Neural progenitor cell (in vitro differentiated cells): Measurements from ENCODE around the gene CAPN2. TPM values are rescaled to one million over a fixed set of nuclear protein-coding genes. Genes with fewer than 3 reads are reported as not detected.
"Not testable (repeated sequence)": the region's sequence is repeated elsewhere in the genome, so short reads cannot be mapped to it uniquely, and the experiment has no call there.

Source experiments
- DNase-seq: peaks from one replicate; pipeline ENCODE4 v3.0.0-alpha.2; 2016; ENCODE audit warnings: low spot score
- H2AFZ ChIP-seq: fragments of 200-600 bp; sonication (generic); replicated peaks from 2 replicates; pipeline ENCODE4 v1.6.1; 2016; ENCODE audit warnings: antibody characterized with exemption
- H3F3A ChIP-seq: fragments of 200-600 bp; sonication (generic); 2 replicates; pipeline ENCODE4 v1.6.1; 2016; ENCODE audit warnings: antibody characterized with exemption, low read depth
- H3K27ac ChIP-seq: fragments of 200-600 bp; sonication (generic); 2 replicates; pipeline ENCODE4 v1.5.1; 2016; ENCODE audit warnings: mild to moderate bottlenecking
- H3K27me3 ChIP-seq: fragments of 200-600 bp; sonication (generic); 2 replicates; pipeline ENCODE4 v1.6.1; 2016; ENCODE audit warnings: mild to moderate bottlenecking, moderate library complexity
- H3K36me3 ChIP-seq: fragments of 200-600 bp; sonication (generic); 2 replicates; pipeline ENCODE4 v1.5.1; 2016
- H3K4me1 ChIP-seq: fragments of 200-600 bp; sonication (generic); 2 replicates; pipeline ENCODE4 v1.6.1; 2016; ENCODE audit warnings: mixed run types
- H3K4me2 ChIP-seq: fragments of 200-600 bp; sonication (generic); 2 replicates; pipeline ENCODE4 v1.6.1; 2016
- H3K4me3 ChIP-seq: fragments of 200-600 bp; sonication (generic); 2 replicates; pipeline ENCODE4 v1.5.1; 2016
- H3K79me2 ChIP-seq: fragments of 200-600 bp; sonication (generic); 2 replicates; pipeline ENCODE4 v1.6.1; 2016; ENCODE audit warnings: low read depth
- H3K9ac ChIP-seq: fragments of 200-600 bp; sonication (generic); 2 replicates; pipeline ENCODE4 v1.6.1; 2016
- H3K9me3 ChIP-seq: fragments of 200-600 bp; sonication (generic); 2 replicates; pipeline ENCODE4 v1.5.1; 2016; ENCODE audit warnings: low read depth
- H4K20me1 ChIP-seq: fragments of 200-600 bp; sonication (generic); 2 replicates; pipeline ENCODE4 v1.6.1; 2016; ENCODE audit warnings: low read depth
- H3K27ac Mint-ChIP-seq: 3 replicates; pipeline ENCODE4 v1.8.0; 2021; ENCODE audit warnings: mixed read lengths
- H3K27me3 Mint-ChIP-seq: 2 replicates; pipeline ENCODE4 v1.8.0; 2022; ENCODE audit warnings: low read depth, mild to moderate bottlenecking, inconsistent platforms, moderate library complexity, mixed read lengths; ENCODE audit not compliant: insufficient read depth
- H3K36me3 Mint-ChIP-seq: 3 replicates; pipeline ENCODE4 v1.8.0; 2021; ENCODE audit warnings: mixed read lengths
- H3K4me1 Mint-ChIP-seq: 3 replicates; pipeline ENCODE4 v1.8.0; 2021; ENCODE audit warnings: mixed read lengths
- H3K4me3 Mint-ChIP-seq: 3 replicates; pipeline ENCODE4 v1.8.0; 2021; ENCODE audit warnings: mild to moderate bottlenecking, moderate library complexity, mixed read lengths
- H3K9me3 Mint-ChIP-seq: 3 replicates; pipeline ENCODE4 v1.8.0; 2020; ENCODE audit warnings: mixed read lengths
- CTCF ChIP-seq: fragments of 200-600 bp; sonication (generic); IDR thresholded peaks from 2 replicates; pipeline ENCODE4 v1.5.1; 2017; ENCODE audit warnings: antibody characterized with exemption, mild to moderate bottlenecking
- EZH2 ChIP-seq: fragments of 200-600 bp; sonication (generic); IDR thresholded peaks from 2 replicates; pipeline ENCODE4 v1.6.1; 2017; ENCODE audit warnings: antibody characterized with exemption, mild to moderate bottlenecking, moderate library complexity
- EZH2phosphoT487 ChIP-seq: fragments of 200-600 bp; sonication (generic); IDR thresholded peaks from 2 replicates; pipeline ENCODE4 v1.6.1; 2017; ENCODE audit warnings: antibody characterized with exemption
- total RNA-seq: library from RNA; depleted of rRNA; stranded (reverse); fragments of >200 nt; gene quantifications from 2 replicates; pipeline ENCODE4 v1.2.3, GENCODE V29; 2015; ENCODE audit warnings: low replicate concordance

CAPN2 gene
- total RNA-seq, 1 donor from 2014 or later = 61.7 TPM

DNA sequence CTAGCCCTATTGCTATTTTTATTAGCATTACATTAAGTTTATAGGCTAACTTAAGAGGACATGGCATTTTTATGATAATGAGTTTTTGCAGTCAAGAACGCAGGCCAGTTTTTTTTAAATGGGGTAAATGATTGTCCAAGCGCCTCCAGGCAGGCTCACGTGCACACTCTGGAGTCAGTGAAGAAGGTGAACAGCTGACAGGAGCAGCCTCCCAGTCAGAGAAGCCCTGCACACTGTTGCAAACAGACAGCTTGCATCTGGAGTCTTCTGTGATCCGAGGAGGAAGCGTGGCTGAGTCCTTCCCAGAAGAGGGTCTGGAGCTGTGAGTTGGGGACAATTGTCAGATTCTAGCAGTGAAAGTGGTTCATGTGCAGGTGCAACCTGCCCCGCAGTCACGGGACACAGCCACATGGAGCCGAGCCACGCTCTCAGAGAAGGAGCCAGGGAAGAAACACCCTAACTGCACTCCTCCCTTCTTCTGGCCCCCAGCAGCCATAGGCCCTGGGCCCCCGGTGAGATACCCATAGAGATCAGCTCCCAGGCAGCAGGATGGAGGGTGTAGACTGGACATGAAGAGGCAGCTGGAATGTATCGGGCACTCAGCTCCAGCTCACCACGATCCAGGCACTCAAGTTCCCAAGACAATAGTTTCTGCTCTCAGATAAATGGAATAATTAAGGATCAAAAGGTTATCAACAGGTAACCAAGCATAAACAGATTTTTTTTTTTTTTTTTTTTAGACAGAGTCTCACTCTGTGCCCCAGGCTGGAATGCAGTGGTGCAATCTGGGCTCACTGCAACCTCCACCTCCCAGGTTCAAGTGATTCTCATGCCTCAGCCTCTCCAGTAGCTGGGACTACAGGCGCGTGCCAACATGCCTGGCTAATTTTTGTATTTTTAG is 26.4 kb downstream of the CAPN2 start:
- H3K9me3 Mint-ChIP-seq = no peaks in the 10 kb centered on the region

GRCh38 chr1:223739366-223740037 is 27.2 kb downstream of the CAPN2 start:
- Histone ChIP-seq H4K20me1 (no peaks in the 10 kb centered on the region), H3K79me2 (no peaks in the 10 kb centered on the region), H3K9me3 (no peaks in the 10 kb centered on the region), H3K9ac (no peak overlapping the region), H3F3A (no peaks in the 10 kb centered on the region), H3K27me3 (no peaks in the 10 kb centered on the region), H3K4me3 (no peak overlapping the region), H3K4me1 (no peaks in the 10 kb centered on the region), H3K27ac (no peak overlapping the region), H2AFZ (no peak overlapping the region), H3K4me2 (no peak overlapping the region), H3K36me3 (no peaks in the 10 kb centered on the region)
- Mint-ChIP-seq H3K4me1 (no peaks in the 10 kb centered on the region), H3K36me3 (peaks cover 8% of the 10 kb centered on the region), H3K9me3 (no peaks in the 10 kb centered on the region), H3K4me3 (no peak overlapping the region), H3K27me3 (no peaks in the 10 kb centered on the region), H3K27ac (no peak overlapping the region)
- TF ChIP-seq CTCF (no peak), EZH2phosphoT487 (no peak), EZH2 (no peak)
- DNase-seq = no peak

More for the DNA sequence above, 26.4 kb downstream of the CAPN2 start:
- peaks cover 3% of the 10 kb centered on the region for H3K27me3 Mint-ChIP-seq
- no peaks in the 10 kb centered on the region for H3K79me2 ChIP-seq
- H3K9me3 ChIP-seq = no peaks in the 10 kb centered on the region
- peaks cover 4% of the 10 kb centered on the region for H3K4me1 ChIP-seq
- no peak for TF ChIP-seq EZH2
- no peak for TF ChIP-seq CTCF
- no peak for TF ChIP-seq EZH2phosphoT487
- H3K27me3 ChIP-seq = no peaks in the 10 kb centered on the region
- DNase-seq = no peak
- no peak overlapping the region for H3K4me3 Mint-ChIP-seq
- no peak overlapping the region for H3K27ac Mint-ChIP-seq
- H3K36me3 Mint-ChIP-seq = peaks cover 7% of the 10 kb centered on the region
- H2AFZ ChIP-seq = no peak overlapping the region
- no peak overlapping the region for H3K9ac ChIP-seq
- H3K4me2 ChIP-seq = no peak overlapping the region
- no peak overlapping the region for H3K4me3 ChIP-seq
- H3K4me1 Mint-ChIP-seq = peaks cover under 1% of the 10 kb centered on the region
- peaks cover 3% of the 10 kb centered on the region for H3F3A ChIP-seq
- no peaks in the 10 kb centered on the region for H3K36me3 ChIP-seq
- no peak overlapping the region for H3K27ac ChIP-seq
- peaks cover 2% of the 10 kb centered on the region for H4K20me1 ChIP-seq

- H3K4me2 ChIP-seq = not testable (repeated sequence)
These were observed 27.8 kb downstream of the CAPN2 start for GRCh38 chr1:223740038-223740736.

More at GRCh38 chr1:223740038-223740736, 27.8 kb downstream of the CAPN2 start:
- not testable (repeated sequence) for DNase-seq, H3K4me1 ChIP-seq, H3K4me3 ChIP-seq, H3K27me3 ChIP-seq, H3K27me3 Mint-ChIP-seq, H3K9me3 ChIP-seq, H3K36me3 Mint-ChIP-seq, H3K36me3 ChIP-seq, H2AFZ ChIP-seq, H3K4me3 Mint-ChIP-seq, H3K27ac Mint-ChIP-seq, H3K4me1 Mint-ChIP-seq, H3K9me3 Mint-ChIP-seq, H3K79me2 ChIP-seq, H3K9ac ChIP-seq, H4K20me1 ChIP-seq, H3F3A ChIP-seq, H3K27ac ChIP-seq
